Endothelial cell of umbilical vein (primary cell): ENCODE data around the gene UHRF1.

Experiments used
- EZH2 ChIP-seq: IDR thresholded peaks from 2 replicates; pipeline ENCODE4 v1.6.1; 2012; ENCODE audit warnings: borderline replicate concordance, low read depth, mild to moderate bottlenecking, moderate library complexity, low read length, inconsistent platforms; ENCODE audit not compliant: severe bottlenecking
- GATA2 ChIP-seq: IDR thresholded peaks from 2 replicates; pipeline ENCODE4 v1.7.0; 2011; ENCODE audit warnings: low read depth, mild to moderate bottlenecking, moderate library complexity, mixed read lengths, low read length; ENCODE audit not compliant: insufficient read length, insufficient read depth
- JUN ChIP-seq: IDR thresholded peaks from 2 replicates; pipeline ENCODE4 v1.6.1; 2011; ENCODE audit warnings: borderline replicate concordance, low read depth; ENCODE audit not compliant: insufficient read length, insufficient read depth
- MYC ChIP-seq: IDR thresholded peaks from one replicate; pipeline ENCODE4 v1.6.1; 2011; ENCODE audit warnings: mild to moderate bottlenecking, low read depth, low read length
- POLR2A ChIP-seq: IDR thresholded peaks from 2 replicates; pipeline ENCODE4 v1.6.1; 2012; ENCODE audit warnings: low read depth, mild to moderate bottlenecking, control low read depth, low read length
- POLR2AphosphoS5 ChIP-seq: IDR thresholded peaks from 2 replicates; pipeline ENCODE4 v1.6.1; 2012; ENCODE audit warnings: low read depth, mild to moderate bottlenecking, control low read depth, low read length, moderate library complexity; ENCODE audit not compliant: insufficient read depth
- TF ChIP-seq, protein P1 (sequence below), 2 donors: IDR thresholded peaks; 1 replicate in 1 of 2; 2 replicates in 1 of 2; pipeline ENCODE4 v1.5.1; 2011; ENCODE audit warnings: low read length in 2 of 2, mild to moderate bottlenecking in 2 of 2, moderate library complexity in 2 of 2, control low read depth in 1 of 2, inconsistent platforms in 1 of 2, low read depth in 1 of 2; ENCODE audit not compliant: insufficient read depth in 1 of 2; ENCODE audit errors: extremely low read depth in 1 of 2

DNA sequence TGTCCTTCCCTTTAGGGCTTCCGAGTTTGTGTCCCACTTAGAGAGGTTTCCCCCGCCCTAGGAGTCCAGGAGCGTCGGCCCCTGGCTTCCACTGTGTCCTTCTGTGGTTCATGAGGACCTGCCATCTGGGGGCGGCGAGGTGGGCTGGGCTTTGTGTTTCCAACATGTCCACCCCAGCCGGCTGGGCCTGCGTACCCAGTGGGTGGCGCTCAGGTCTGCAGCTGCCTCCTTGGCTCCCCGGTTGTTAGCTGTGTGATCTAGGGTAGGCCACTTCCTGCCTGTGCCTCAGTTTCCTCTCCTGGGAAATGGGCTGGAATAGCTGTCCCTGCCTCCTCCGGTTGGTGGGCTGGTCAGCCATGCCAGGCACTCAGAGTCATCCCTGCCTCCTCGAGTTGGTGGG lies 88.0 kb downstream of the UHRF1 start:
- TF ChIP-seq POLR2AphosphoS5 (no peak), EZH2 (no peak), GATA2 (no peak), JUN (no peak), MYC (no peak), POLR2A (no peak)
- TF ChIP-seq, protein P1, sequence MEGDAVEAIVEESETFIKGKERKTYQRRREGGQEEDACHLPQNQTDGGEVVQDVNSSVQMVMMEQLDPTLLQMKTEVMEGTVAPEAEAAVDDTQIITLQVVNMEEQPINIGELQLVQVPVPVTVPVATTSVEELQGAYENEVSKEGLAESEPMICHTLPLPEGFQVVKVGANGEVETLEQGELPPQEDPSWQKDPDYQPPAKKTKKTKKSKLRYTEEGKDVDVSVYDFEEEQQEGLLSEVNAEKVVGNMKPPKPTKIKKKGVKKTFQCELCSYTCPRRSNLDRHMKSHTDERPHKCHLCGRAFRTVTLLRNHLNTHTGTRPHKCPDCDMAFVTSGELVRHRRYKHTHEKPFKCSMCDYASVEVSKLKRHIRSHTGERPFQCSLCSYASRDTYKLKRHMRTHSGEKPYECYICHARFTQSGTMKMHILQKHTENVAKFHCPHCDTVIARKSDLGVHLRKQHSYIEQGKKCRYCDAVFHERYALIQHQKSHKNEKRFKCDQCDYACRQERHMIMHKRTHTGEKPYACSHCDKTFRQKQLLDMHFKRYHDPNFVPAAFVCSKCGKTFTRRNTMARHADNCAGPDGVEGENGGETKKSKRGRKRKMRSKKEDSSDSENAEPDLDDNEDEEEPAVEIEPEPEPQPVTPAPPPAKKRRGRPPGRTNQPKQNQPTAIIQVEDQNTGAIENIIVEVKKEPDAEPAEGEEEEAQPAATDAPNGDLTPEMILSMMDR (IDR thresholded peaks at IDR 0.05; ENCODE audit: extremely low read depth in 1 of 2, insufficient read depth in 1 of 2, low read depth in 1 of 2, low read length in 2 of 2), result no peak
